Large intestine (tissue), 3 donors: ENCODE measurements around the gene DOK3. TPM values are rescaled to one million over a fixed set of nuclear protein-coding genes. Genes with fewer than 3 reads are reported as not detected.

ENCODE experiments used
- DNase-seq, 2 donors: peaks; one replicate each; pipeline versions ENCODE4 v3.0.0 to v3.0.0-alpha.2; 2013
- H3K27ac ChIP-seq: one replicate; pipeline ENCODE4 v1.5.1; 2013; ENCODE audit warnings: low read length
- H3K27me3 ChIP-seq: 2 replicates; pipeline ENCODE4 v1.6.1; 2013; ENCODE audit warnings: low read length; ENCODE audit not compliant: control insufficient read depth, insufficient read depth
- H3K36me3 ChIP-seq: 2 replicates; pipeline ENCODE4 v1.6.1; 2013; ENCODE audit warnings: low read length; ENCODE audit not compliant: control insufficient read depth, insufficient read depth
- H3K4me1 ChIP-seq: one replicate; pipeline ENCODE4 v1.6.1; 2013; ENCODE audit warnings: low read length; ENCODE audit not compliant: control insufficient read depth, insufficient read depth
- H3K4me3 ChIP-seq: one replicate; pipeline ENCODE4 v1.5.1; 2013; ENCODE audit warnings: low read length
- H3K9me3 ChIP-seq: one replicate; pipeline ENCODE4 v1.6.1; 2013; ENCODE audit warnings: mild to moderate bottlenecking, low read depth, low read length, moderate library complexity; ENCODE audit not compliant: control insufficient read depth
- WGBS: methylation state at CpG from one replicate; pipeline ENCODE4 v1.1.5; 2013; ENCODE audit warnings: low lambda C conversion rate; ENCODE audit not compliant: insufficient coverage; 5-methylcytosine and 5-hydroxymethylcytosine counted together
- polyA plus RNA-seq: library from polyadenylated mRNA; unstranded; fragments of 120-200 nt; gene quantifications from one replicate; pipeline ENCODE4 v1.2.1, GENCODE V29; 2013

The DOK3 gene
- polyA plus RNA-seq, 1 donor: 4.7 TPM

GRCh38 chr5:177479774-177480173, 29.9 kb downstream of the DOK3 start:
- H3K27me3 ChIP-seq: peaks cover 2% of the 10 kb centered on the region
- peak overlapping the region; percentile 44 for H3K27ac ChIP-seq
- H3K4me1 ChIP-seq: no peaks in the 10 kb centered on the region
- H3K9me3 ChIP-seq: no peaks in the 10 kb centered on the region
- no peak for DNase-seq
- peaks cover 16% of the 10 kb centered on the region for H3K36me3 ChIP-seq
- H3K4me3 ChIP-seq: no peak overlapping the region
- no CpG with 5 or more reads among the region's 14 CpGs for WGBS

DNA sequence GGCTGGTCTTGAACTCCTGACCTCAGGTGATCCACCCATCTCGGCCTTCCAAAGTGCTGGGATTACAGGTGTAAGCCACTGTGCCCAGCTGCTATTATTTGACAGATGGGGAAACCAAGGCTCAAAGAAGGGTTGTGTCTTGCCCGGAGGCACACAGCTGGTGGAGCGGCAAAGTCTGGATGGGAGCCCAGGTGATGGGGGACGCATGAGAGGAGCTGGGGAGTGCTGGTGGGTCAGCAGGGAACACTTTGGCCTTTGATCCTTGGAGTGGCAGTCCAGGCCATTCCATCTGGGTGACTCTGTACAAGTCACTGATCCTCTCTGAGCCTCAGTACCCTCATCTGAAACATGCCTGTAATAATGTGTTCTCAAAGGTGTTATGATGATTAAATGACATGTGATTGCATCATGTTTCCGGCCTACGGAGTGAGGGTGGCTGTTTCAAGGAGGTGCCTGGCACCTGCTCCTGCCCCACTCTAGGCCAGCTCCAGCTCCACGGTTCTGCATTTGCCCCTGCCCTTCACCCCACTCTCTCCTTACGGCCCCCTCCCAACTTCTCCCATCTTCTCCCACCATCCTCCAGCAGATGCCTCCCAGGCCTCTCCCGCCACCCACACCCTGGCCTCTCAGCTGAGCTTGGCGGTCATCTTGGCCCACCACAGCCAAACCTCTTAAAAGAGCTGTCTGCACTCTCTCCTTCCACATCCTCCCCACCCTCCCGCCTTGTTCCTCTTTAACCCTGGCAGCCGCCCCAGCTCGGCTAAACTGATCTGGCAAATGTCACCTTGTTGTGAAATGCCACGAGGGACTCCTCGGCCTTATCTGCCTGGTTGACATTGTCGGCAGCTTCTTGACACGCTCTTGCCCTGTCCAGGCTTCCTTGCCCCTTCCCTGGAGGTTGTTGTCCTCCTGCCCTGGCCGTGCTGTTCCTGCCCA, 30.6 kb downstream of the DOK3 start:
- H3K27ac ChIP-seq: peak overlapping the region; percentile 44
- no CpG with 5 or more reads among the region's 18 CpGs for WGBS
- no peaks in the 10 kb centered on the region for H3K4me1 ChIP-seq
- H3K4me3 ChIP-seq: no peak overlapping the region
- DNase-seq: no peak
- H3K27me3 ChIP-seq: peaks cover 9% of the 10 kb centered on the region
- H3K9me3 ChIP-seq: no peaks in the 10 kb centered on the region
- peaks cover 13% of the 10 kb centered on the region for H3K36me3 ChIP-seq

DNA sequence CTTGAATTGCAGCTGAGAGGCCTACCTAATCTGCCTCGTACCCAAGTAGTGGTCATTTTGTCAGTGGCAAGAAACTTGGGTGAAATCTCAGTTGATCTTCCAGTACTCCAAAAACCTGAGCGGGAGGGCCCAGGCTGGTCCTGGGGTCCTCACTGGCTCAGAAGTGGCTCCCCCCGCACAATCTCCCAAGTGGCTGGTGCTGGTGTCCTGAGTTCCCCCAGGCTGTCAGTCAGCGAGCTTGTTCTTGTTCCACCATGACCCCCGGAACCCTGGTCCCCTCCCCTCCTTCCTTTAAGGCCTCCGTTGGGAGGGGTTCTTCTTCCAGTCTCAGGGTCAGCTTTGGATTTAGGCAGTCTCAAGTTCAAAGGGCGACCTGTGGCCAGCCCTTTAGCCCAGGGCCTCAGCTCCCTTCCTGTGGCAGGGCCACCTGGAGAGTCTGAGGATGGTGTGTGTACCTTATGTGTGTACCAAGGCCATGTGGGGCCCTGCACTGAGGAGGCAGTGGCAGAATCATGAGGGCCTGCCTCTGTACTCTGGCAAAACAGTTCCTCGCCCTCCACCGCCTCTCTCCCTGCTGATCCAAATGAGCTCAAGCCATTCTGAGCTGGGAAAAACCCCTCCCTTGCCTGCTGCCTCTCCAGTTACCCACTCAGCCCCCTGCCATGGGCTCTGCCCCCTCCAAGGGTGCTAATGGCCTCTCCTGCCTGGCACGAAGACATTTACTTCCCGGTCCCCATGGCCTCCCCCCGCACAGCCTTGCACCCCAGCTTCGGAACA, 31.7 kb downstream of the DOK3 start:
- no peak overlapping the region for H3K27ac ChIP-seq
- WGBS: no CpG with 5 or more reads among the region's 13 CpGs
- H3K36me3 ChIP-seq: peaks cover 4% of the 10 kb centered on the region

GRCh38 chr5:177476531-177477233, 32.9 kb downstream of the DOK3 start:
- Histone ChIP-seq H3K9me3 (no peaks in the 10 kb centered on the region), H3K4me1 (peaks cover 9% of the 10 kb centered on the region), H3K27ac (no peak overlapping the region), H3K4me3 (no peak overlapping the region), H3K27me3 (peaks cover 20% of the 10 kb centered on the region), H3K36me3 (peaks cover 2% of the 10 kb centered on the region)
- no peak for DNase-seq
- no CpG with 5 or more reads among the region's 18 CpGs for WGBS

More for the DNA sequence above, 31.7 kb downstream of the DOK3 start:
- Histone ChIP-seq H3K4me1 (no peaks in the 10 kb centered on the region), H3K4me3 (no peak overlapping the region), H3K9me3 (no peaks in the 10 kb centered on the region), H3K27me3 (peaks cover 10% of the 10 kb centered on the region)
- no peak for DNase-seq

DNA sequence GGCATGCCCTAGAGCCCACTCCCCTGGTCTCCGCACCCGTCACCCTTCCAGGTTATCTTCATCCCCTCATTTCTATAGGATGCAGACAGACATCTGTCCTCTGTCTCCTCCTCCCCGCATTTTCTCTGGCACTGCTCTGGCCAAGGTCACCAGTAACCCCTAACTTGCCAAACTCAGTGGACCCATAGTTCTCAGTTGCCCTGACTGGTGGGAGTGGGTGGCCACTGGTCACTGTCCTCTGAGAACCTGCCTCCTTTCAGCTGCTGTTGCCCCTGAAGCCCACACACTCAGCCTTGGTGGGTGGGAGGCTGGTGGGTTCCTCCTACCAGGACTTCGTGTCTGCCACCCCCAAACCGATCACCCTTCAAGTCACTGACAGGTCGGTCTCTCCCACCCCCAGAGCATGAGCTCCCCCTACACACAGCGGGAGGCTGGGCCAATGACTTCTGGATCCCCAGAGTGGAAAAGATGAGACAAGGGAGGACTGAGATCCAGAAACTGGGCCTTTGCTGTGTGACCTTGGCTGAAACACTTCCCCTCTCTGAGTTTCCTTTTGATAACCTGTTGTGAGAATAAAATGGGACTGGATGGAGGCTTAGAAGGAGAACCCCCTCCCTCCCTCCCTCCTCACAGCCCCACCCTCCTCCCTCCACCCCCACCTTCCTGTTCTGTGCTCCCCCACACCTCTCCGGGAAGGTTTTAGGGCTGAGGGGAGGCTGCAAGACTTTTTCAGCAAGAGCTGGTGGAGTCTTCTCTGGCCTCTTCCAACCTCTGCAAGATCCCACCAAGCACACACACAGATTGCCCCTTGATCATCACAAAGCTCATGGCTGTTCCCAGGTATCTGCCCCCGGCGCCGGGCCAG, 33.8 kb downstream of the DOK3 start:
- no peak for DNase-seq
- H3K36me3 ChIP-seq: peaks cover 4% of the 10 kb centered on the region
- H3K9me3 ChIP-seq: no peaks in the 10 kb centered on the region
- peaks cover 9% of the 10 kb centered on the region for H3K4me1 ChIP-seq
- no peak overlapping the region for H3K27ac ChIP-seq
- no peak overlapping the region for H3K4me3 ChIP-seq
- H3K27me3 ChIP-seq: peaks cover 23% of the 10 kb centered on the region
- WGBS: no CpG with 5 or more reads among the region's 11 CpGs

DNA sequence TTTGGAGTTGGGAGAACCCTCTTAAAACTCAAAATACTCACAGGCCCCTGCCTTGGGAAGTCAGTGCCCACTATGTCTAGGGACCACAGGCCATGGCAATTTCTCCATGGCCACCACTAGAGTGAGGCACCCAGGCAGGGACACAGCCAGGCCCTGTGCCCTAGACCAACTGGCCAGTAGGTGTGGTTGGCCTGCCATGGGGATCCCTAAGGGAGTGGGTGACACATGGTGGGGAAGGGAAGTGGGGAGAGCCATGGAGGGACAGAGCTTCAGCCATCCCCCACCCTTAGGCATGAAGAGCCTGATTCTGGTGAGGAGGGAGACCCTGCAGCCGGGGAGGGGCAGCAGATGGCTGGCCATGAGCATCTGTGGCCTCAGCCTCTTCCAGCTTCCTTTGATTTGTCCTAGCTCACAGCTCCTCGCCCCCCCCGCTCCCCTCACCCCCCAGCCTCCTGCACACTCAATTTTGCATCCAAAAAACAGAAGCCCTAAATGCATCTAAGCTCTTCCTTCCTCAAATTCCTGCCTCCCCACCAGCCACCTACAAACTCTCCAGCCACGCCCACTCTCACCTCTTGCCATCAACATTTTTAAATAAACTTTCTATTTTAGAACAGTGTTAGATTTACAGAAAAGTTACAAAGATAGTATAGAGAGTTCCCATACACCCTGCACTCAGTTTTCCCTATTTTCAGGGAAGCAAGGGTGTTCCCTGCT, 34.6 kb downstream of the DOK3 start:
- WGBS: 100% methylated on average over 1 of the region's 4 CpGs
- no peak overlapping the region for H3K4me3 ChIP-seq
- H3K4me1 ChIP-seq: peaks cover 9% of the 10 kb centered on the region
- H3K9me3 ChIP-seq: no peaks in the 10 kb centered on the region
- peaks cover 4% of the 10 kb centered on the region for H3K36me3 ChIP-seq
- peaks cover 23% of the 10 kb centered on the region for H3K27me3 ChIP-seq
- H3K27ac ChIP-seq: no peak overlapping the region
- no peak for DNase-seq

GRCh38 chr5:177474002-177474476, 35.6 kb downstream of the DOK3 start:
- no peak overlapping the region for H3K27ac ChIP-seq
- no CpG with 5 or more reads among the region's 7 CpGs for WGBS
- peaks cover 9% of the 10 kb centered on the region for H3K4me1 ChIP-seq
- peaks cover 23% of the 10 kb centered on the region for H3K27me3 ChIP-seq
- H3K4me3 ChIP-seq: no peak overlapping the region
- no peaks in the 10 kb centered on the region for H3K9me3 ChIP-seq
- no peak for DNase-seq
- peaks cover 4% of the 10 kb centered on the region for H3K36me3 ChIP-seq

DNA sequence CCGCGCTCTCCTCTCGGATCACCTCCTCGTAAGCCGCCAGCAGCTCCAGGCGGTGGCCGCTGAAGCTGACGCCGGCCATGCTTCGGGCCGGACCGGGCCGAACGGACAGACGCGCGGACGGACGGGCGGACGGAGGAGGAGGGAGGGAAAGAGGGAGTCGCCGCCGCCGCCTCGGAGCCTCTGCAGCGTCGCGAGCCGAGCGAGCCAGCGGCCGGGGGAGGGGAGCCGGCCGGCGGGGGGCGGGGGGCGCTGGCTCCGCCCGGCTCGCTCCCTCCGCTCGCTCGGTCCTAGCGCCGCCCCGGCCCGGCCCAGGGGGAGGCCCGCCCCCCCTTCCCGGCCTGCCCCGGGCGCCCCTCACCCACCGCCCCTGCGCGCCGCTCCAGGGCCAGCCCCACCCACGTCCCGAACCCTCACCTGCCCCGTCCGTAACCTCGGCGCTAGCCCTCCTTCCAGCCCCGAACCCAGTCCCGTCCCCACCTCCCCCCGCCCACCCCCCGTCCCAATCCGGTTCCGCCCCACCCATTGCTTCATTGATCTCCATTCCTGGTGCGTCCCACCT, 36.1 kb downstream of the DOK3 start, which contains the start of gene DBN1:
Gene DBN1 (minus strand): TSS at position 192 of the 559 bp plus-strand sequence. CDS start 113 bp downstream, at position 79.
- peak in 1 of 2 donors; percentile 43 for DNase-seq
- peaks cover 23% of the 10 kb centered on the region for H3K27me3 ChIP-seq
- peak within 1 kb of the TSS; percentile 62 for H3K4me3 ChIP-seq
- WGBS: no CpG with 5 or more reads among the region's 69 CpGs
- peaks cover 9% of the 10 kb centered on the region for H3K4me1 ChIP-seq
- H3K9me3 ChIP-seq: no peaks in the 10 kb centered on the region
- H3K36me3 ChIP-seq: peaks cover 4% of the 10 kb centered on the region
- peak within 1 kb of the TSS; percentile 29 for H3K27ac ChIP-seq
